H9 (cell line): ENCODE data around the gene NYAP2. TPM values are rescaled to one million over a fixed set of nuclear protein-coding genes. Genes with fewer than 3 reads are reported as not detected.

Source experiments
- DNase-seq: peaks from one replicate; pipeline ENCODE4 v3.0.0-alpha.2; 2017
- H2AFZ ChIP-seq: one replicate; pipeline ENCODE4 v1.6.1; 2013; ENCODE audit warnings: mild to moderate bottlenecking, low read length, control low read depth, moderate library complexity
- H2AK5ac ChIP-seq: 2 replicates; pipeline ENCODE4 v1.6.1; 2013; ENCODE audit warnings: low read length, control low read depth, mixed read lengths; ENCODE audit not compliant: insufficient read length
- H2BK120ac ChIP-seq: one replicate; pipeline ENCODE4 v1.6.1; 2013; ENCODE audit warnings: low read depth, mild to moderate bottlenecking, low read length, control low read depth, inconsistent platforms; ENCODE audit not compliant: poor library complexity, severe bottlenecking
- H2BK12ac ChIP-seq: 2 replicates; pipeline ENCODE4 v1.6.1; 2013; ENCODE audit warnings: low read length, control low read depth, mixed read lengths, low read depth; ENCODE audit not compliant: insufficient read length
- H2BK15ac ChIP-seq: 2 replicates; pipeline ENCODE4 v1.6.1; 2013; ENCODE audit warnings: low read depth, low read length, control low read depth
- H2BK20ac ChIP-seq: one replicate; pipeline ENCODE4 v1.6.1; 2013; ENCODE audit warnings: low read depth, mild to moderate bottlenecking, low read length, control low read depth, inconsistent platforms; ENCODE audit not compliant: poor library complexity, severe bottlenecking
- H2BK5ac ChIP-seq: 2 replicates; pipeline ENCODE4 v1.6.1; 2013; ENCODE audit warnings: low read length, control low read depth, mixed read lengths; ENCODE audit not compliant: insufficient read length
- H3K14ac ChIP-seq: 2 replicates; pipeline ENCODE4 v1.6.1; 2013; ENCODE audit warnings: low read length, control low read depth; ENCODE audit not compliant: insufficient read depth
- H3K18ac ChIP-seq: 2 replicates; pipeline ENCODE4 v1.6.1; 2013; ENCODE audit warnings: low read depth, mild to moderate bottlenecking, mixed read lengths, low read length, control low read depth; ENCODE audit not compliant: insufficient read length
- H3K23ac ChIP-seq: 2 replicates; pipeline ENCODE4 v1.6.1; 2013; ENCODE audit warnings: low read length, control low read depth, mixed read lengths, low read depth; ENCODE audit not compliant: insufficient read length
- H3K23me2 ChIP-seq: 2 replicates; pipeline ENCODE4 v1.6.1; 2013; ENCODE audit warnings: low read depth, mild to moderate bottlenecking, mixed read lengths, low read length, control low read depth; ENCODE audit not compliant: insufficient read length, poor library complexity, severe bottlenecking
- H3K27ac ChIP-seq: 2 replicates; pipeline ENCODE4 v1.5.1; 2013; ENCODE audit warnings: low read length, control low read depth, mixed read lengths, low read depth; ENCODE audit not compliant: insufficient read length
- H3K27me3 ChIP-seq: 2 replicates; pipeline ENCODE4 v1.6.1; 2013; ENCODE audit warnings: low read length, control low read depth, inconsistent platforms; ENCODE audit not compliant: insufficient read depth
- H3K4ac ChIP-seq: 2 replicates; pipeline ENCODE4 v1.6.1; 2013; ENCODE audit warnings: low read depth, mild to moderate bottlenecking, control low read depth, inconsistent platforms, low read length, moderate library complexity
- H3K4me1 ChIP-seq: 2 replicates; pipeline ENCODE4 v1.6.1; 2013; ENCODE audit warnings: low read length, control low read depth, inconsistent platforms; ENCODE audit not compliant: insufficient read depth
- H3K4me2 ChIP-seq: 2 replicates; pipeline ENCODE4 v1.6.1; 2013; ENCODE audit warnings: low read length, control low read depth, mixed read lengths; ENCODE audit not compliant: insufficient read length, insufficient read depth
- H3K56ac ChIP-seq: 2 replicates; pipeline ENCODE4 v1.6.1; 2013; ENCODE audit warnings: low read depth, mild to moderate bottlenecking, mixed read lengths, low read length, control low read depth; ENCODE audit not compliant: insufficient read length
- H3K79me1 ChIP-seq: 2 replicates; pipeline ENCODE4 v1.6.1; 2013; ENCODE audit warnings: low read depth, mild to moderate bottlenecking, moderate library complexity, low read length, control low read depth, inconsistent platforms; ENCODE audit not compliant: insufficient read depth, poor library complexity, severe bottlenecking
- H3K79me2 ChIP-seq: 2 replicates; pipeline ENCODE4 v1.6.1; 2013; ENCODE audit warnings: low read length, control low read depth, inconsistent platforms; ENCODE audit not compliant: insufficient read depth
- H3K9ac ChIP-seq: 2 replicates; pipeline ENCODE4 v1.6.1; 2013; ENCODE audit warnings: low read length, control low read depth, mixed read lengths; ENCODE audit not compliant: insufficient read length; ENCODE audit errors: extremely low read depth
- H3K9me3 ChIP-seq: one replicate; pipeline ENCODE4 v1.6.1; 2013; ENCODE audit warnings: low read depth, low read length, inconsistent platforms; ENCODE audit not compliant: control insufficient read depth
- H3T11ph ChIP-seq: one replicate; pipeline ENCODE4 v1.6.1; 2013; ENCODE audit warnings: mild to moderate bottlenecking, low read length, control low read depth, inconsistent platforms
- H4K20me1 ChIP-seq: one replicate; pipeline ENCODE4 v1.6.1; 2013; ENCODE audit not compliant: control insufficient read depth, insufficient read length, insufficient read depth
- H4K5ac ChIP-seq: 2 replicates; pipeline ENCODE4 v1.6.1; 2013; ENCODE audit warnings: low read depth, mild to moderate bottlenecking, mixed read lengths, low read length, control low read depth; ENCODE audit not compliant: insufficient read length
- H4K8ac ChIP-seq: replicated peaks from 2 replicates; pipeline ENCODE4 v1.6.1; 2013; ENCODE audit warnings: low read length, control low read depth, mixed read lengths, low read depth; ENCODE audit not compliant: insufficient read length
- H4K91ac ChIP-seq: 2 replicates; pipeline ENCODE4 v1.6.1; 2013; ENCODE audit warnings: low read depth, mild to moderate bottlenecking, moderate library complexity, mixed read lengths, low read length, control low read depth; ENCODE audit not compliant: insufficient read length
- H3K27ac Mint-ChIP-seq, 3 experiments: 2 replicates in 2 of 3; 3 replicates in 1 of 3; pipeline ENCODE4 v1.8.0; 2020 to 2021; ENCODE audit warnings: mixed read lengths in 3 of 3, mild to moderate bottlenecking in 1 of 3, moderate library complexity in 1 of 3
- H3K27me3 Mint-ChIP-seq: 2 replicates; pipeline ENCODE4 v1.8.0; 2021; ENCODE audit warnings: low read depth, mild to moderate bottlenecking, moderate library complexity, mixed read lengths
- H3K36me3 Mint-ChIP-seq, 3 experiments: 2 replicates in 2 of 3; 3 replicates in 1 of 3; pipeline ENCODE4 v1.8.0; 2020 to 2021; ENCODE audit warnings: low read depth in 3 of 3, mixed read lengths in 3 of 3; ENCODE audit not compliant: insufficient read depth in 1 of 3
- H3K4me1 Mint-ChIP-seq, 2 experiments: 2 replicates each; pipeline ENCODE4 v1.8.0; 2020; ENCODE audit warnings: mixed read lengths in 2 of 2
- H3K4me3 Mint-ChIP-seq, 2 experiments: 2 replicates in 1 of 2; 3 replicates in 1 of 2; pipeline ENCODE4 v1.8.0; 2020 to 2021; ENCODE audit warnings: mild to moderate bottlenecking in 2 of 2, mixed read lengths in 2 of 2, moderate library complexity in 1 of 2
- H3K9me3 Mint-ChIP-seq, 2 experiments: 2 replicates in 1 of 2; 3 replicates in 1 of 2; pipeline ENCODE4 v1.8.0; 2020; ENCODE audit warnings: mild to moderate bottlenecking in 2 of 2, mixed read lengths in 2 of 2, moderate library complexity in 1 of 2
- WGBS: extraction: QIAGEN DNeasy Blood & Tissue Kit; methylation state at CpG from one replicate; pipeline ENCODE4 v1.1.7; 2013; ENCODE audit warnings: missing lambda C conversion rate, low lambda C conversion rate, mixed read lengths; ENCODE audit not compliant: insufficient read length; ENCODE audit errors: extremely low coverage; 5-methylcytosine and 5-hydroxymethylcytosine counted together
- total RNA-seq: library from RNA; stranded (reverse); gene quantifications from 2 replicates; pipeline ENCODE4 v1.2.1, GENCODE V29; 2021
- TF ChIP-seq, protein P1 (sequence below): fragments of 200-600 bp; sonication (generic); conservative IDR thresholded peaks from 3 replicates; pipeline ENCODE4 v1.8.0; 2021; ENCODE audit warnings: antibody characterized with exemption, mild to moderate bottlenecking

The NYAP2 gene
- total RNA-seq, 1 experiment from 2014 or later = not detected

DNA sequence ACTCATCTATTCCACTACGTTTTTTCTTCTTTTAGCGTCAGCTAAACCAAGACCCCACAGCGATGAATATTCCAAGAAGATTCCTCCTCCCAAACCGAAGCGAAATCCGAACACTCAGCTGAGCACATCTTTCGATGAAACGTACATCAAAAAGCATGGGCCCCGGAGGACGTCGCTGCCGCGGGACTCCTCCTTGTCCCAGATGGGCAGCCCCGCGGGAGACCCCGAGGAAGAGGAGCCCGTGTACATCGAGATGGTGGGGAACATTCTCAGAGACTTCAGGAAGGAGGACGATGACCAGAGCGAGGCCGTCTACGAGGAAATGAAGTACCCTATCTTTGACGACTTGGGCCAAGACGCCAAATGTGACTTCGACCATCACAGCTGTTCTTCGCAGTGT, 182.4 kb downstream of the NYAP2 start:
- Histone ChIP-seq H3K4me1 (no peaks in the 10 kb centered on the region), H3K9me3 (no peaks in the 10 kb centered on the region), H2BK20ac (no peak overlapping the region), H4K8ac (no peak overlapping the region), H4K5ac (no peak overlapping the region), H3K23me2 (no peaks in the 10 kb centered on the region), H3K23ac (no peak overlapping the region), H2BK12ac (no peak overlapping the region), H2AK5ac (no peak overlapping the region), H2BK5ac (no peak overlapping the region), H3K4ac (no peak overlapping the region), H2AFZ (no peak overlapping the region), H3K27ac (no peak overlapping the region), H3K14ac (no peak overlapping the region), H2BK15ac (no peak overlapping the region), H3K4me2 (no peak overlapping the region), H3K18ac (no peak overlapping the region), H3K79me1 (no peaks in the 10 kb centered on the region), H2BK120ac (no peak overlapping the region), H3K27me3 (no peaks in the 10 kb centered on the region), H3T11ph (no peak overlapping the region), H4K20me1 (no peaks in the 10 kb centered on the region), H3K56ac (no peak overlapping the region), H4K91ac (no peak overlapping the region), H3K9ac (no peak overlapping the region), H3K79me2 (no peaks in the 10 kb centered on the region)
- no CpG with 5 or more reads among the region's 26 CpGs for WGBS
- no peak overlapping the region for H3K4me3 Mint-ChIP-seq
- DNase-seq = no peak
- no peaks in the 10 kb centered on the region for H3K9me3 Mint-ChIP-seq
- no peaks in the 10 kb centered on the region for H3K4me1 Mint-ChIP-seq
- H3K27me3 Mint-ChIP-seq = no peaks in the 10 kb centered on the region
- H3K27ac Mint-ChIP-seq = no peak overlapping the region
- TF ChIP-seq, protein P1, sequence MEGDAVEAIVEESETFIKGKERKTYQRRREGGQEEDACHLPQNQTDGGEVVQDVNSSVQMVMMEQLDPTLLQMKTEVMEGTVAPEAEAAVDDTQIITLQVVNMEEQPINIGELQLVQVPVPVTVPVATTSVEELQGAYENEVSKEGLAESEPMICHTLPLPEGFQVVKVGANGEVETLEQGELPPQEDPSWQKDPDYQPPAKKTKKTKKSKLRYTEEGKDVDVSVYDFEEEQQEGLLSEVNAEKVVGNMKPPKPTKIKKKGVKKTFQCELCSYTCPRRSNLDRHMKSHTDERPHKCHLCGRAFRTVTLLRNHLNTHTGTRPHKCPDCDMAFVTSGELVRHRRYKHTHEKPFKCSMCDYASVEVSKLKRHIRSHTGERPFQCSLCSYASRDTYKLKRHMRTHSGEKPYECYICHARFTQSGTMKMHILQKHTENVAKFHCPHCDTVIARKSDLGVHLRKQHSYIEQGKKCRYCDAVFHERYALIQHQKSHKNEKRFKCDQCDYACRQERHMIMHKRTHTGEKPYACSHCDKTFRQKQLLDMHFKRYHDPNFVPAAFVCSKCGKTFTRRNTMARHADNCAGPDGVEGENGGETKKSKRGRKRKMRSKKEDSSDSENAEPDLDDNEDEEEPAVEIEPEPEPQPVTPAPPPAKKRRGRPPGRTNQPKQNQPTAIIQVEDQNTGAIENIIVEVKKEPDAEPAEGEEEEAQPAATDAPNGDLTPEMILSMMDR = no peak
- H3K36me3 Mint-ChIP-seq = no peaks in the 10 kb centered on the region
